Measurements from ENCODE around the gene CCNJ. TPM values are rescaled to one million over a fixed set of nuclear protein-coding genes. Genes with fewer than 3 reads are reported as not detected.

The CCNJ gene
- polyA plus RNA-seq, 1 experiment, result 4.4 TPM

- ChIA-PET CTCF (no interaction called here), POLR2A (no interaction called here)
- TF ChIP-seq CTCF (IDR thresholded peaks at IDR 0.05; ENCODE audit: insufficient read depth, low read depth, low read length), result no peak
- no peak for DNase-seq (ENCODE audit: low read depth)
- Histone ChIP-seq H3K27me3 (ENCODE audit: control insufficient read depth, insufficient read depth, low read length) (peaks cover 1% of the 10 kb centered on the region; the same call in 1 of the 2 replicates), H3K4me3 (ENCODE audit: low read depth, low read length) (no peak overlapping the region), H3K36me3 (ENCODE audit: control insufficient read depth, insufficient read depth, low read length) (no peaks in the 10 kb centered on the region)
These were observed 8.8 kb upstream of the CCNJ start for GRCh38 chr10:96034625-96035024.

GRCh38 chr10:96038476-96039387, 4.7 kb upstream of the CCNJ start:
- no peak for TF ChIP-seq CTCF (IDR thresholded peaks at IDR 0.05; ENCODE audit: insufficient read depth, low read depth, low read length)
- H3K36me3 ChIP-seq (ENCODE audit: control insufficient read depth, insufficient read depth, low read length), result no peaks in the 10 kb centered on the region
- DNase-seq (ENCODE audit: low read depth), result no peak
- ChIA-PET CTCF (interaction anchor here (0.5 to 1.5 kb wide), 2 partner anchors 12 to 608 kb away, joined by 4 to 5 read pairs; no protein-coding TSS in a partner anchor), POLR2A (no interaction called here)
- H3K27me3 ChIP-seq (ENCODE audit: control insufficient read depth, insufficient read depth, low read length), result peaks cover 1% of the 10 kb centered on the region; the same call in 1 of the 2 replicates
- H3K4me3 ChIP-seq (ENCODE audit: low read depth, low read length), result no peak overlapping the region

DNA sequence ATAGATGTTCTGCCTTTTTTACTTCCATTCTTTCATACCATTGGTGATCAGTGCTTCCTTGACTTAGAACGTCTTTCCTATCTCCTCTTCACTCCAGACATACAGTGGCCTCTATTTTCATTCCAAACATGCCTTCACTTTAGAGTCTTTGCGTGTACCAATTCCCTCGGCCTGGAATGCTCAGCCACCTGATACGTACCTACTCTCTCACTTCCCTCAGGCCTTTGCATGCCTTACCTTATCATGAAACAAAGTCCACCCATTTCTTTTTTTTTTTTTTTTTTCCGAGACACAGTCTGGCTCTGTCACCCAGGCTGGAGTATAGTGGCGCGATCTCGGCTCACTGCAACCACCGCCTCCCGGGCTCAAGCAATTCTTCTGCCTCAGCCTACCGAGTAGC, 2.2 kb upstream of the CCNJ start:
- H3K27me3 ChIP-seq (ENCODE audit: control insufficient read depth, insufficient read depth, low read length), result 0 out of 2 replicates have a peak, but pooled peaks cover 1% of the 10 kb centered on the region
- POLR2A ChIA-PET, result no interaction called here
- CTCF ChIA-PET, result no interaction called here
- no peak for DNase-seq (ENCODE audit: low read depth)
- no peak overlapping the region for H3K4me3 ChIP-seq (ENCODE audit: low read depth, low read length)
- H3K36me3 ChIP-seq (ENCODE audit: control insufficient read depth, insufficient read depth, low read length), result no peaks in the 10 kb centered on the region
- TF ChIP-seq CTCF (IDR thresholded peaks at IDR 0.05; ENCODE audit: insufficient read depth, low read depth, low read length), result no peak

DNA sequence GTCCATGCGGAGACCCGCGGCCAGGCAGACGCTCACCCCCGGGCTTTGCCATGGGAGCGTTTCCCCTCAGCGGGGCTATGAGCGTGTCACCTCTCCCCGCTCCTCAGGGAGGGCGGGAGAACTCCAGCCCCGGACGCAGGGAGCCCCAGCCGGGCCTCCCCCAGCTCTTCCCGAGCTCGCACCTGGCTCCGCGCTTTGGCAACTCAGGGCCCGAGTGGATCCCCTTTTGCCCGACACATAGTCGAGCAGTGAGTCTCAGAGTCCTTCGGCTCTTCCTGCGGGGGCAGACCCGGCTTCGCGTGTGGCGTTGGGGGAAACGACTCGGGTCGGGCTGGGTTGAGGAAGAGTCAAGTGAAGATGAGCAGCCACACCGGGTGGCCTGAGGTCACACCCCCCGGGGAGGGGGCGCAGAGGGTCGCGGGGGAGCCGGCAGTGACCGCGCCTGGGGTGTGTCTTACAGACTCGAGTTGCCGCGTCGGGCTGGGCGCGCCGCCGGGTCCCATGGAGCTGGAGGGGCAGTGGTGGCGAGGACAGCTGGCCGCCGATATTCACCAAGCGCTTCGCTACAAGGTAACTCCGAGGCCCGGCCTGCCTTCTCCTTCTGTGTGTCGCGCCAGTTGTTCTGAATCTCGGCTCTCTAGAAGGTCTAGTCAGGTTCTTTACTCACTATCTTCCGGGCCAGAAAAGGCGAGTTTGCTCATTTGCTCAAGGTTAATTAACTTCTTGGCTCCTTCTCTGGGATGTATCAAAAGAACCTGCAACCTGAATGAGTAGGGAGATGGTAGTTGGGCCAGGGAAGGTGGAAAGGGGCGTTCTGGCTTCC, 721 bp downstream of the CCNJ start:
- ChIA-PET CTCF (interaction anchor here (0.7 to 1.4 kb wide), 4 partner anchors 9 to 27 kb away, joined by 3 to 5 read pairs (median 4); no protein-coding TSS in a partner anchor), POLR2A (no interaction called here)
- Histone ChIP-seq H3K27me3 (ENCODE audit: control insufficient read depth, insufficient read depth, low read length) (0 out of 2 replicates have a peak, but pooled peaks cover under 1% of the 10 kb centered on the region), H3K4me3 (ENCODE audit: low read depth, low read length) (peak overlapping the region; percentile 90), H3K36me3 (ENCODE audit: control insufficient read depth, insufficient read depth, low read length) (no peaks in the 10 kb centered on the region)
- no peak for DNase-seq (ENCODE audit: low read depth)
- no peak for TF ChIP-seq CTCF (IDR thresholded peaks at IDR 0.05; ENCODE audit: insufficient read depth, low read depth, low read length)

DNA sequence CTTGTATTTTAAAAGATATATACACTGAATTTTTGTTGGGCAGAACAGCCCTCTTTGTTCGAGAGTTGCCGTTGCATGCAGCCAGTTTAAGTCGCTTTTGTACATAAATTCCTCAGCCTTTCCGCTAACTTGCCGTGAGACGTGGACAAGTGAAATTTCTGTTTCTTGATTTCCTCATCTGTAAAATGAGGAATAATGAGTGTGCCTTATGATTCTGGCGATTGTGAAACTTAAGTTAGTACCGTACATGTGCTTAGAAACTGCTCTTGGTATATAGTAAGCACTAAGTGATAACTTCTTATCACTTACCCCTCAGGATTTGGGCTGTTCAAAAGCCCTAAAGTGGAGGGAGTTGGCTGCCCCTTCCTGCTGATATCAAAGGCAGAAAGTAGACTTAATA, 1.4 kb downstream of the CCNJ start:
- H3K4me3 ChIP-seq (ENCODE audit: low read depth, low read length), result peak overlapping the region; percentile 90
- no peak for DNase-seq (ENCODE audit: low read depth)
- POLR2A ChIA-PET, result no interaction called here
- no peaks in the 10 kb centered on the region for H3K27me3 ChIP-seq (ENCODE audit: control insufficient read depth, insufficient read depth, low read length)
- CTCF ChIA-PET, result interaction anchor here (0.7 to 1.0 kb wide), 2 partner anchors 9 to 10 kb away, joined by 3 to 4 read pairs; no protein-coding TSS in a partner anchor
- TF ChIP-seq CTCF (IDR thresholded peaks at IDR 0.05; ENCODE audit: insufficient read depth, low read depth, low read length), result no peak
- H3K36me3 ChIP-seq (ENCODE audit: control insufficient read depth, insufficient read depth, low read length), result no peaks in the 10 kb centered on the region

Measured in BJ (cell line).